Measurements from ENCODE around the gene CELF2.

DNA sequence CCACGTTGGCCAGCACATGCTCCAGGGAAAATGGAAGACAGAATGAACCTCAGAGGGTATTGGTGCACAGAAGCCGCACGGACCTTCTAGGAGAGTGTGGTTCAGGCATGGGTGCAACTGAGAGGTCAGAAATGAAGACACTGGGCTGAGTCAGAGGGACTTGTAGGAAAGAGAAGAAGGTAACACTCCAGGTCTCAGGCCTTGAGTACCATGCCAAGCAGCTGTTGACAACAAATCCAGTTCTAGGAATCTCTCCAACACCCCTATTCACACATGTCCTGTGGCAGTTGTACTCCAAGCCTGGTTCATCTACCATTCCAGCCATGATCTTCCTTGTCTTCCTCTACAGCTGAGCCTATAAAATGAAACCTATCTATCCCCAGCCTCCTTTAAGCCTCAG lies 342.2 kb downstream of the CELF2 start:
- TF ChIP-seq, protein P1, sequence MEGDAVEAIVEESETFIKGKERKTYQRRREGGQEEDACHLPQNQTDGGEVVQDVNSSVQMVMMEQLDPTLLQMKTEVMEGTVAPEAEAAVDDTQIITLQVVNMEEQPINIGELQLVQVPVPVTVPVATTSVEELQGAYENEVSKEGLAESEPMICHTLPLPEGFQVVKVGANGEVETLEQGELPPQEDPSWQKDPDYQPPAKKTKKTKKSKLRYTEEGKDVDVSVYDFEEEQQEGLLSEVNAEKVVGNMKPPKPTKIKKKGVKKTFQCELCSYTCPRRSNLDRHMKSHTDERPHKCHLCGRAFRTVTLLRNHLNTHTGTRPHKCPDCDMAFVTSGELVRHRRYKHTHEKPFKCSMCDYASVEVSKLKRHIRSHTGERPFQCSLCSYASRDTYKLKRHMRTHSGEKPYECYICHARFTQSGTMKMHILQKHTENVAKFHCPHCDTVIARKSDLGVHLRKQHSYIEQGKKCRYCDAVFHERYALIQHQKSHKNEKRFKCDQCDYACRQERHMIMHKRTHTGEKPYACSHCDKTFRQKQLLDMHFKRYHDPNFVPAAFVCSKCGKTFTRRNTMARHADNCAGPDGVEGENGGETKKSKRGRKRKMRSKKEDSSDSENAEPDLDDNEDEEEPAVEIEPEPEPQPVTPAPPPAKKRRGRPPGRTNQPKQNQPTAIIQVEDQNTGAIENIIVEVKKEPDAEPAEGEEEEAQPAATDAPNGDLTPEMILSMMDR (conservative IDR thresholded peaks at IDR 0.05; ENCODE audit: low read depth, low read length): no peak
- no peak for TF ChIP-seq EZH2 (IDR thresholded peaks at IDR 0.05; ENCODE audit: borderline replicate concordance, low read depth, low read length, poor library complexity, severe bottlenecking)
